Neural crest cell (in vitro differentiated cells): ENCODE data around the gene SLC22A4. TPM values are rescaled to one million over a fixed set of nuclear protein-coding genes. Genes with fewer than 3 reads are reported as not detected.

Experiments used
- DNase-seq: peaks from one replicate; pipeline ENCODE4 v3.0.0; 2021; ENCODE audit warnings: low read depth, mixed read lengths, low spot score
- H3K27ac Mint-ChIP-seq: one replicate; pipeline ENCODE4 v1.8.0; 2021; ENCODE audit warnings: mild to moderate bottlenecking, mixed read lengths; ENCODE audit not compliant: unreplicated experiment
- H3K27me3 Mint-ChIP-seq: 2 replicates; pipeline ENCODE4 v1.8.0; 2021; ENCODE audit warnings: low read depth, mild to moderate bottlenecking, mixed read lengths
- H3K36me3 Mint-ChIP-seq: 2 replicates; pipeline ENCODE4 v1.8.0; 2021; ENCODE audit warnings: low read depth, mild to moderate bottlenecking, mixed read lengths
- H3K4me1 Mint-ChIP-seq: 2 replicates; pipeline ENCODE4 v1.8.0; 2021; ENCODE audit warnings: mixed read lengths
- H3K4me3 Mint-ChIP-seq: one replicate; pipeline ENCODE4 v1.8.0; 2021; ENCODE audit warnings: mild to moderate bottlenecking, mixed read lengths
- H3K9me3 Mint-ChIP-seq: 2 replicates; pipeline ENCODE4 v1.8.0; 2021; ENCODE audit warnings: mixed read lengths
- CTCF ChIP-seq: fragments of 200-600 bp; sonication (generic); conservative IDR thresholded peaks from 2 replicates; pipeline ENCODE4 v1.5.0; 2021; ENCODE audit warnings: antibody characterized with exemption, mild to moderate bottlenecking
- total RNA-seq: library from RNA; stranded (reverse); gene quantifications from 2 replicates; pipeline ENCODE4 v1.2.1, GENCODE V29; 2021

The SLC22A4 gene
- total RNA-seq, 1 donor from 2014 or later = 0.47 TPM

DNA sequence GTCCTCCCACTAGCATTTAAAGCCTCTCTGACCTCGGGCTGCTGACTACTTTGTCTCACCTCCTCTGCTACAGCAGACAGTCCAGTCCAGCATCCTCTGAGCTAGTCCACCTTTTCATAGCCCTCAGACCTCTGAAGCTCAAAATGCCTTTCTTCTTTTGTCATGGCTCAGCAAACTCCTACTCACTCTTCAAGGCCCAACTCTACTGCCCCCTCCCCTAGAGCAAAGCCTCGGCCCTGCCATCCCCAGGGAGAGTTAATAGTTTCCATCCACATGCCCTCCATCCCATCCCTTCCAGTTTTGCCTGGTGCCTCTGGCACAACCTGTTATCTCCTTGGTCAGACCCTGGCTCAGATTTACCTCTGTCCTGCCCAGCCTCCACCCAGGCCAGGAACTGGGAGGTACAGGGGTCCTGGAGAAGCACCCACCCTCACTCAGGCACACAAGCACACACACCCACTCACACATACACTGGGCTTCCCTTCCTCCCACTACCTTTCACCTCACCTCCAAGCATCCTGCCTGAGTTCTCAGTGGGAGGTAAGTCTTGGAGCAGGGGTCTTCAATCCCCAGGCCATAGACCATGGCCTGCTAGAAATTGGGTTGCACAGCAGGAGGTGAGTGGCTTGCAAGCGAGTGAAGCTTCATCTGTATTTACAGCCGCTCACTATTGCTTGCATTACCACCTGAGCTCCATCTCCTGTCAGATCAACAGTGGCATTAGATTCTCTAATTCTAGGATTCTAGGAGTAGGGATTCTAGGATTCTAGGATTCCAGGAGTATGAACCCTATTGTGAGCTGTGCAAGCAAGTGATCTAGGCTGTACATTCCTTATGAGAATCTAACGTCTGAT is 18.6 kb upstream of the SLC22A4 start:
- H3K27me3 Mint-ChIP-seq = no peaks in the 10 kb centered on the region
- H3K4me3 Mint-ChIP-seq = peak overlapping the region; percentile 5
- no peak for TF ChIP-seq CTCF
- peaks cover 47% of the 10 kb centered on the region for H3K4me1 Mint-ChIP-seq
- no peak for DNase-seq
- H3K36me3 Mint-ChIP-seq = peaks cover 3% of the 10 kb centered on the region
- H3K27ac Mint-ChIP-seq = peak overlapping the region; percentile 24
- H3K9me3 Mint-ChIP-seq = no peaks in the 10 kb centered on the region

GRCh38 chr5:132277256-132277655 is 16.9 kb upstream of the SLC22A4 start:
- H3K27me3 Mint-ChIP-seq = no peaks in the 10 kb centered on the region
- no peak overlapping the region for H3K4me3 Mint-ChIP-seq
- peak overlapping the region; percentile 91 for H3K27ac Mint-ChIP-seq
- no peak for TF ChIP-seq CTCF
- H3K4me1 Mint-ChIP-seq = peaks cover 43% of the 10 kb centered on the region
- DNase-seq = no peak
- no peaks in the 10 kb centered on the region for H3K9me3 Mint-ChIP-seq
- peaks cover 1% of the 10 kb centered on the region for H3K36me3 Mint-ChIP-seq

DNA sequence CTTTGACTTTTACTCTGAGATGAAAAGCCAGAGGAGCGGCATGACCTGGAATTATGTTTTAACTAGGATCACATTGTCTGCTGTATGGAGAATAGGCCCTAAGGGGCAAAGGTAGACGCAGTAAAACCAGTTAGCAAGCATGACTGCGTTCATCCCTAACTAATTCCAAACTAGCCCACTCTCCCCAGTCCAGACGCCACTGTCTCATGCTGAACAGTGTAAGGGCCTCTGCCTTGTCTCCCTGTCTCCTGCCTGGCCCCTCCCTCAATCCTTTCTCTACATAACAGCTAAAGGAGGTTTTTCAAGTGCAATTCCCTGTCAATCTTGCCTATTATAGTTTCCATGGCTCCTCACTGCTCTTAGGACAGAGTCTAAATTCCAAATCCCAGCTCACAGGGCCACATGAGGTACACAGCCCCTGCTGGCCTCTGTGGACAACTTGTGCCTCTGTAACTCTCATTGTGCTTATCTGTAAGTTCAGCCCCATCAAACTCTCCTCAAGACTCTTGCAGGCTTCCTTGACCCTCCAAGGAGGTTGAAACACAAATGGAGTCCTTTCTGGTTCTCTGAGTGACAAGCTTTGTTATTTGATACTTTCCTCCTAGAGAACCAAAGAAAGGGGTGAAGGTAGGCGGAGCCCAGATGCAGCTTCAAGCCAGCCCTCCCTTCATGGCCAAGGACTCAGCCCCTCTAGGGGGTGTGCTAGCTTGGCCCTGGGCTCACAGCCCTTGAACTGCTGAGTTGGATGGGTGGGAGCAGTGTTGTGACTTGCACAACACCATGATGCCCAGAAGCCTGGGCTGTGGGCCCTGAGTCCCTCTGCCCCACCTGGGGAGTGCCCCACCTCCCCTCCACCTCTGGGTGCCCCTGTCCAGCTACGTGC is 16.0 kb upstream of the SLC22A4 start:
- Mint-ChIP-seq H3K27ac (peak overlapping the region; percentile 10), H3K9me3 (peaks cover under 1% of the 10 kb centered on the region), H3K4me3 (peak overlapping the region; percentile 7), H3K4me1 (peaks cover 37% of the 10 kb centered on the region), H3K36me3 (no peaks in the 10 kb centered on the region), H3K27me3 (no peaks in the 10 kb centered on the region)
- no peak for TF ChIP-seq CTCF
- no peak for DNase-seq

DNA sequence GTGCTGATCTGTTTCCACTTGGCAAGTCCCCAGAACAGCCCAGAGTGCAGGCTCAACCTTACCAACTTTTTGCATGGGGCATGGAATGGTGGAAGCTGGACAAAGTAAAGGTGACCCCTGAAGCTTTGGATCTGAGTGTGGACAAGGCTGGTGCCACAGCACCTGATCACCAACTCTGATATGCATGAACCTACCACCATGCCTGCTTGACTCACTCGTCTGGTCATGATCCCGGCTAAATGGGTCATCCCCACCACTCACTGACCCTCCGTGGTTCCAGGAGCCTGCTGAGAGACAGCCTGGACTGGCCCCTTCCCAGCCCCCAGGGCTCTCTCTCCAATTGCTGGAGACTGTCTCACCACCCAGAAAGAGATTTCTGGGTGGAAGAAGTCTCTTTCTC is 14.4 kb upstream of the SLC22A4 start:
- H3K9me3 Mint-ChIP-seq = peaks cover 3% of the 10 kb centered on the region
- H3K4me1 Mint-ChIP-seq = peaks cover 31% of the 10 kb centered on the region
- no peaks in the 10 kb centered on the region for H3K27me3 Mint-ChIP-seq
- no peak overlapping the region for H3K27ac Mint-ChIP-seq
- H3K4me3 Mint-ChIP-seq = no peak overlapping the region
- H3K36me3 Mint-ChIP-seq = no peaks in the 10 kb centered on the region
- TF ChIP-seq CTCF = no peak
- DNase-seq = no peak

DNA sequence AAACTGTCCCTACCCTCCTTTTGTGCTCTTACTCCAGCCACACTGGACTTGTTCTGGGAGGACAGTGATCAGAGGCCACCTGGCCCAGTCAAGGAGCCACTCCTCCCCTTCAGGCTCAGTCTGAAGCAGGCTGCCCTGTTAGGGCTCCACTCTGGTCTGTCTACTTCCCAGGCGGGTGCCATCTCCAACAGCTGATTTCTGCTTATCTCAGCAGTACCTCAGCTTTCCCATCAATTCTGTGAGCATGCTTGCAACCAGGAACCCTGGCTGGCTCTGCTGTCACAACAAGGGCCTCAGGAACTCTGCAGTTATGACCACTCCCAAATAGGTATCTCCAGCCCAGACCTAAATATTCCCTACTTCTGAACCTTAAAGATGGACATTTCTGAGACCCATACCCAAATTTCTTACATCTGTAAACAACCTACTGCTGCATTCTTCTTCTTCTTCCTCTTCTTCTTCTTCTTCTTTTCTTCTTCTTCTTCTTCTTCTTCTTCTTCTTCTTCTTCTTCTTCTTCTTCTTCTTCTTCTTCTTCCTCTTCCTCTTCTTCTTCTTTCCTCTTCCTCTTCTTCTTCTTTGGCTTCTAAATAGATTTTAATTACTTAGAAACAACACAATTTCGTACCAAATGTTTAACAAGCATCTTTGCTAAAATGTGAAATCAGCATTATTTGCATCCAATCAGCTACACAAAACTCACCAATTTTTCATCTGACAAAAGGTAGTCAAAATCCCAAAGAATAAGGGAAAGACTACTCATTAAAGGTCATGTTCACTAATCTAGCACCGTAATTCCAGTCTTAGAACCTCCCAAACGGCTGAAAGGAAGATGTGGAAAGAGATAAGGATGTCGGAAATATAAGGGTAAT is 13.6 kb upstream of the SLC22A4 start:
- H3K4me3 Mint-ChIP-seq = no peak overlapping the region
- H3K27me3 Mint-ChIP-seq = no peaks in the 10 kb centered on the region
- no peaks in the 10 kb centered on the region for H3K36me3 Mint-ChIP-seq
- H3K9me3 Mint-ChIP-seq = peaks cover 3% of the 10 kb centered on the region
- H3K4me1 Mint-ChIP-seq = peaks cover 31% of the 10 kb centered on the region
- no peak for TF ChIP-seq CTCF
- no peak for DNase-seq
- no peak overlapping the region for H3K27ac Mint-ChIP-seq
